ENCODE measurements around the gene SLC6A13. TPM values are rescaled to one million over a fixed set of nuclear protein-coding genes. Genes with fewer than 3 reads are reported as not detected.

Gene SLC6A13
- total RNA-seq, 1 experiment from 2014 or later: not detected

- Histone ChIP-seq H3K9me2 (ENCODE audit: insufficient read depth) (no peaks in the 10 kb centered on the region), H3K4me2 (no peak overlapping the region), H4K20me1 (ENCODE audit: insufficient read depth) (no peaks in the 10 kb centered on the region), H2AFZ (no peak overlapping the region), H3K27me3 (ENCODE audit: insufficient read depth, low read depth) (peaks cover 70% of the 10 kb centered on the region), H3K27ac (no peak overlapping the region), H3K36me3 (ENCODE audit: low read depth) (no peaks in the 10 kb centered on the region), H3K4me3 (no peak overlapping the region), H3K4me1 (replicated peaks; ENCODE audit: insufficient read depth) (peaks cover 4% of the 10 kb centered on the region), H3F3A (ENCODE audit: insufficient read depth, low read depth) (no peaks in the 10 kb centered on the region), H3K9me3 (ENCODE audit: insufficient read depth, low read depth) (no peaks in the 10 kb centered on the region), H3K79me2 (ENCODE audit: low read depth) (no peaks in the 10 kb centered on the region)
- no peak for DNase-seq
- POLR2A ChIA-PET (ENCODE audit: unreplicated experiment): no interaction called here
- no TSS peak for BruUV-seq (replicated peaks)
- TF ChIP-seq CTCF (conservative IDR thresholded peaks at IDR 0.05) (no peak), EZH2 (IDR thresholded peaks at IDR 0.05; ENCODE audit: low read depth) (no peak)
- intact Hi-C loops (cut with micrococcal nuclease; ENCODE audit: unreplicated experiment): no loop called here
- CTCF ChIA-PET: no interaction called here
These were observed 91.4 kb downstream of the SLC6A13 start for GRCh38 chr12:171276-171675.

Other genes starting within 250 kb of the SLC6A13 start
- not detected in 2 replicates for gene IQSEC3, start 196.1 kb downstream of the SLC6A13 start, total RNA-seq (2021)
- gene SLC6A12, start 48.7 kb downstream of the SLC6A13 start, total RNA-seq (2021): not detected in 2 replicates
- gene KDM5A, start 126.5 kb upstream of the SLC6A13 start, total RNA-seq (2021): 61.0 and 68.0 TPM in 2 replicates
- gene CCDC77, start 138.8 kb upstream of the SLC6A13 start, total RNA-seq (2021): 20.4 and 20.9 TPM in 2 replicates
- gene B4GALNT3, start 197.1 kb upstream of the SLC6A13 start, total RNA-seq (2021): 7.1 and 8.0 TPM in 2 replicates

All from PC-9 (cell line).